NCI-H146 (cell line): ENCODE results near the gene GLI3.

ENCODE experiments used
- DNase-seq: peaks from one replicate; lab custom pipeline; 2025; lab: John Stamatoyannopoulos, UW

The GLI3 gene

GRCh38 chr7:41971640-41972187 lies 265.3 kb downstream of the GLI3 start:
- no peak for DNase-seq

DNA sequence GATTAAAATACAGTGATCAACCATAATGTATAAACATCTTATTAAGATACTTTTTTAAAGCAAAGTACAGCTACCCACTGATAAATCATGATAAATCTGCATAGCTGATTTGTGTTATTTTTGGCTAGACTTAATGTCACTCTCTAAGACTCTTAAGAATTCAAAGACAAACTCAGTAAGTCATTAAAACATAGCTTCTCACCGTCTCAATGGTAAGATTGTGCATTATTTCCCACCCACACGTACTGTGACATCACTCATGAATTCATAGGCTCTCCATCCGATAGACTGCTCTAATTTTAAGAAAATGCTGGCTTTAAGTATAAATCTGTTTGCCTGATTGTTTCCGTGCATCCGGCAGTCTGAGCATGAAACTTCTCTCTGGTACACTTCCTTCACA lies 266.1 kb downstream of the GLI3 start:
- DNase-seq, result no peak

GRCh38 chr7:41969561-41970105 lies 267.4 kb downstream of the GLI3 start:
- no peak for DNase-seq

DNA sequence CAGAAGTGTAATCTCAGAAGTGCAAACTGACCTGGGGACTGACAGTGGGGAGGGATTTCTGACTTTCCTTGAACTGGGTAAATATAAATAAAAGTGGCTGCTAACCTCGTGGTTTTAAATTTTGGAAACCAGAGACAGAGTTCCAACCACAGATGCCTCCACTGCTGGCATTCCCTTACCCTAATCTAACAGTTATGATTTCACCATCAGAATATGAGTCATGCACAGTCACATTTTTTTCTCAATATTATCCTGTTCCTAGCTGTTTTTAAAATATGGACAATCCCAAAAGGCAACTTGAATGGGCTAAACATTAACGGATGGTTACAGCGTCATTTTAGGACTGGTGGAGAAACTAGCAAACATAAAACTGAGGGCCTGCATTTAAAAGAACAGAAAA lies 269.9 kb downstream of the GLI3 start:
- DNase-seq, result no peak

- no peak for DNase-seq
Observed at GRCh38 chr7:41965951-41966505, 271.0 kb downstream of the GLI3 start.

- DNase-seq, result no peak
Observed at GRCh38 chr7:41964849-41965745, 271.9 kb downstream of the GLI3 start.

- DNase-seq, result no peak
Observed at GRCh38 chr7:41964183-41964753, 272.7 kb downstream of the GLI3 start.

DNA sequence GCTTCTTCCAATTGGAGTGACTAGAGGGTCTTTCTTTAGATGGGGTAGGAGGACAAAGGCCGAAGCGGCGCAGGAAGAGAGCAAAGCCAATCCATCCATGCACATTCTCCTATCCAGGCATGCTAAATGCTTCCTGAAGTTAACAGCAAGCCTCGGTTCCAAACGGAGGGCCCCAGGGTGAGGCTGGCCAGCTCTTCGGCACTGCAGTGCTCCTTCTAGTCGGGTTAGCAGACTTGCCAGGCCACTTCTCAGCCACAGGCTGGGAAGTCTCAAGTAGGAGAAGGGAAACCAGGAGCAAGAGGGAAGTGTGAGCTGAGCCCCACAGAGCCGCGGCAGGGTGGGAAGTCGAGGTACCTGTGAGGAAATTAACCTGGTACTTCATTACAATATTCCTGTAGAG lies 280.3 kb downstream of the GLI3 start:
- no peak for DNase-seq

GRCh38 chr7:41955893-41956675 lies 280.9 kb downstream of the GLI3 start:
- DNase-seq, result no peak

DNA sequence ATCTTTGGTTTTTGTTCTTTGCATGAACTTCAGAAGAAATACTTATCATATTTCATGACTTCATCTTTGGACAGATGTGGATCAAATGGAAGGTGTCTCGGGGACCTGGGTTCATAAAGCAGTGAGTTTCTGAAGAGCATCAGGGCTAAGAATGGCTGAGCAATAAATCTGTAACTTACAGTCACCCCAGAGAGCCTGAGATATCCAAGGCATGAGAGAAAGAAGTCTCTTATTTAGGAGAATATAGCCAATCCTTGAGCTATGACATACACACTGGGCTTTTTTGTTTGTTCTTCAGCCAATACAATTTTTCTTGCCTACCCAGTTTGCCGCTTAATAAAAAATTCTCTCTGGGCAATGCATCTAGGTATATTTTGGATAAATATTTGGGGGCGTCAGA lies 281.6 kb downstream of the GLI3 start:
- no peak for DNase-seq

DNA sequence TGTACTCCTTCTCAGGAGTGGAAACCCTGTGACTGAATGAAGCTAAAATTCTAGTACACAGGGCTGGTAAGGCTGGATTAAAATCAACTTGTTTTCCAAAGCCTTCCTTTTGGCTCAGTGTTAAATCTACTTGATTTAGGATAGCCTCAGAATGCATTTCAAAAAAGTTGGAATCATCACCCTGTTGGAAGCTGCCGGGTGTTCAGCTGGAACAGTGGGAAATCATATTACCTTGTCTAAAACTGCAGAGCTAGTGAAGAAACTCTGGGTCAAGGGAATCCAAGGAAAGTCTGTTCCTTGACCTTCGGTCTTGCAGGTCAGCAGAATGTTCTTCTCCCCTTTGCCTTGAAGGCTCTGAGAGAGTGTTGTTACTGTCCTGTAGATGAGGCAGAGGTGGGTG lies 282.0 kb downstream of the GLI3 start:
- DNase-seq, result no peak

GRCh38 chr7:41948503-41948902 lies 288.5 kb downstream of the GLI3 start:
- no peak for DNase-seq

DNA sequence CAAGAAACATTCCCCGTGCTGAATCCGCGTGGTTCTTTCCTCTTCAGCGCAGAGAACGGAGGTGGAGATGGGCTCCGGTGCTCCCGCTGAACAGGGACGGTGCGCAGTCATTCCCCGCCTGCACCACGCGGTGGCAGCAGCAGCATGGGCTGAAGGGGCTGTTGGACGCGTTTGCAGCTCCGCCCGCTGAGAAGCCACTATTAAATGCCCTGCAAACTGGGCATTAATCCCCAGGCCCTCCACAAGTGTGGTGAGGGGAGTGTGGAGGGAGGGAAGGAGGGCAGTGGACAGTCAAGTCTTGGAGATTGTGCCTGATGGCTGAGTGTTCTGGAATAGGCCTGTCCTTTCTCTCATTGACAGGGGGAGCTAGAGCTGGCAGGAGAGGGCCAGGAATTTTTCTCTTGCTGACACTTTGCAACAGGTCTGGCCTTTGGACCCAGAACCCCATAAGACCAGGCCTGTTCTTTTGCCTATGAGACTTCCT lies 293.9 kb downstream of the GLI3 start:
- DNase-seq, result peak; percentile 19

GRCh38 chr7:41942468-41943093 lies 294.4 kb downstream of the GLI3 start:
- DNase-seq, result no peak

DNA sequence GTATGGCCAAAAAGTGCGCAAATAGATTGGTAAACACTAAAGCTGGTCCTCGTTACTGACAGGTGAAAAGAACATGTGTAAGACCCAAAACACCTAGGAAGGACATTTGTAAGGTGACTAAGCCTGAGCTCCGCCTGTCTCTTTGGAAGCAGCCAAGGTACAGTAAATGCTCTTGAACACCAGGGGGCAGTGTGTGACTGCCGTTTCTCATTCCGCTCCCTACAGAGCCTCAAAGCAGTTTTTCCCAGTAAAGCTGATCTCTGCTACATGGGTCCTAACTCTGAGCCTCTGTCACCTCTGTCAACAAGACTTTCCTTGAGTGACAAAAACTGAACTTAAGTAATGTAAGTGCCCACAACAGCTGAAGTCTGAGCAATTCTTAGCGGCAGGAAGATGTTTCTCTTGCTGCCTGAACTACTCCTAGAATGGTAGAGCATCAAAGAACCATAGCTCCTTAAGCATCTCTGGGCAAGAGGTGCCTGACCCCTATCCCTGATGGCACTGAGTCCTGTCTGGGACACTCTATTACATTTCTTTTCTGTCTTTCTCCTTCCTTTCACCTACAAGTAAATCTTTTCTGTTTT lies 296.2 kb downstream of the GLI3 start:
- peak; percentile 46 for DNase-seq

- DNase-seq, result no peak
Observed at GRCh38 chr7:41938371-41938770, 298.6 kb downstream of the GLI3 start.

DNA sequence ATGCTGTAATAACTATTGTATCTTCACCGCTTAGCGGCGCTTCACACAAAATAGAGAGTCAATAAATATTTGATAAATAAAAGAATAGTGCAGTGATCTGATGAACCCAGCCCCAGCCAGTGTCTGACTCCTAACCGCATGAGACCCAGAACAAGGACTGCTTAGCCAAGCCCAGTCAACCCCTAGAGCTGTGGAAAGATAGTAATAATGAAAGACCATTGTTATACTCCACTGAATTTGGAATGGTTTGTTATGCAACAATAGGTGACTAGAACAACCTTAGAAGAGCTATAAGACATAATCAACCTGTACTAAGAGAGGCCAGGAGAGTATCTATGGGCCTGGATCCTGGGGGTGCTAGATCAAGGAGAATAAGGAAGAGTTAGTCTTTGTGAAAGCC lies 303.6 kb downstream of the GLI3 start:
- DNase-seq, result no peak

- DNase-seq, result no peak
Observed at GRCh38 chr7:41931263-41931646, 305.8 kb downstream of the GLI3 start.

GRCh38 chr7:41930538-41931262 lies 306.3 kb downstream of the GLI3 start:
- no peak for DNase-seq

GRCh38 chr7:41928781-41929180 lies 308.2 kb downstream of the GLI3 start:
- DNase-seq, result no peak
